ENCODE measurements around the gene GLI2. TPM values are rescaled to one million over a fixed set of nuclear protein-coding genes. Genes with fewer than 3 reads are reported as not detected.

The GLI2 gene
- total RNA-seq, 6 donors from 2014 or later, result 0.61 to 8.8 (median 3.3) TPM

DNA sequence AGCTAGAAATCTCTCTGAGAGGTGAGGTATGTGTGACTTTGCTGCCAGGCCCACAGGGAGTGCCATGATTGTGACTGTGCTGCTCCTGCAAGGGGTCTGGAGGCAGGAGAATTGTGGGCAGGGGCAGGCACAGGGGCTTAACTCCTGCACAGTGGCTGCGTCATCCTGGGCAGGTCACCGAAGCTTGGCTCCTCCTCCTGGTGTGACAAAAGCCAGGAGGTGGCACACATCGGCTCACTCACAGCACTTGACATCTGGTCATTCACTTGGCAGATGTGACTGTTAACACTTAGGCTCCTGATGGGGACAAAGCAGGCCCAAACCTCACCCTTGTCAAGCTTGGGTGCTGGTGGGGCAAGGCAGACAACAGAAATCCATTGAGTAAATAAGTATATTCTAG is 36.4 kb upstream of the GLI2 start:
- no peaks in the 10 kb centered on the region for H3K9me3 ChIP-seq
- no peak overlapping the region for H3K27ac ChIP-seq
- H3K27me3 ChIP-seq, result peaks cover 0 to 7% (median 4%) of the 10 kb centered on the region in 4 donors
- ATAC-seq (ENCODE audit: low FRiP score in 2 of 2), result no peak
- WGBS, 2 donors, result 20 to 70% methylated on average over 1 to 3 of the region's 3 CpGs
- no peak for DNase-seq
- no peaks in the 10 kb centered on the region for H3K36me3 ChIP-seq
- peaks cover 0 to 8% (median 5%) of the 10 kb centered on the region in 4 donors for H3K4me1 ChIP-seq
- H3K4me3 ChIP-seq, result no peak overlapping the region
- TF ChIP-seq POLR2A (IDR thresholded peaks at IDR 0.05) (no peak), POLR2AphosphoS5 (IDR thresholded peaks at IDR 0.05) (no peak), CTCF (IDR thresholded peaks at IDR 0.05) (no peak), EP300 (IDR thresholded peaks at IDR 0.05) (no peak)

- DNase-seq (no peak), ATAC-seq (ENCODE audit: low FRiP score in 2 of 2) (no peak)
- Histone ChIP-seq H3K4me3 (no peak overlapping the region), H3K27ac (no peak overlapping the region), H3K27me3 (peaks cover 0 to 7% (median 1%) of the 10 kb centered on the region in 4 donors), H3K9me3 (no peaks in the 10 kb centered on the region), H3K36me3 (no peaks in the 10 kb centered on the region), H3K4me1 (peaks cover 0 to 4% (median 2%) of the 10 kb centered on the region in 4 donors)
- TF ChIP-seq EP300 (IDR thresholded peaks at IDR 0.05) (no peak), POLR2AphosphoS5 (IDR thresholded peaks at IDR 0.05) (no peak), POLR2A (IDR thresholded peaks at IDR 0.05) (no peak), CTCF (IDR thresholded peaks at IDR 0.05) (no peak)
- WGBS, 2 donors, result 85 to 90% methylated on average over 4 of the region's 4 CpGs
Measured at GRCh38 chr2:120700659-120701058, 35.0 kb upstream of the GLI2 start.

GRCh38 chr2:120701096-120701495 is 34.6 kb upstream of the GLI2 start:
- ATAC-seq (ENCODE audit: low FRiP score in 2 of 2), result no peak
- Histone ChIP-seq H3K4me3 (no peak overlapping the region), H3K9me3 (no peaks in the 10 kb centered on the region), H3K4me1 (peaks cover 0 to under 1% (median 0%) of the 10 kb centered on the region in 4 donors), H3K27ac (no peak overlapping the region), H3K27me3 (peaks cover 0 to 2% (median 0%) of the 10 kb centered on the region in 4 donors), H3K36me3 (no peaks in the 10 kb centered on the region)
- DNase-seq, result no peak
- 70 to 80% methylated on average over 6 to 7 of the region's 7 CpGs for WGBS, 2 donors
- TF ChIP-seq POLR2A (IDR thresholded peaks at IDR 0.05), result no peak
- no peak for TF ChIP-seq CTCF (IDR thresholded peaks at IDR 0.05)
- TF ChIP-seq EP300 (IDR thresholded peaks at IDR 0.05), result no peak
- TF ChIP-seq POLR2AphosphoS5 (IDR thresholded peaks at IDR 0.05), result no peak

DNA sequence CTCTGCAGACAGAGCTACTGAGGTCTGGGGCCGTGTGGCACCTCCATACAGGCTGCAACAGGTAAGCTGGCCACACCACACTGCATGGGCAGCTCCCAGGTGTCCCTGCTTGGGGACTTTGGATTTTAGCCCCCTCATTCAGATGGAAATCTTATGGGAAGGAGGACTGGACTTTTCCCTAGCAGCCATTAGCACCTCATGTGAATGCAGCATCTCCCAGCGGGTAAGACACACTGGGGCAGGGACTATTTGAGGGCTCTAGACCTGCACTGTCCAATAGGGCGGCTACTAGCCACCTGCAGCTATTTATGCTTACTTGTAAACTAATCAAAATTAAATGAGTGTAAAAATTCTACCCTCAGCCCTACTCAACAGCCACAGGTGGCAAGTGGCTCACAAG is 34.2 kb upstream of the GLI2 start:
- 67 to 82% methylated on average over 2 to 3 of the region's 3 CpGs for WGBS, 2 donors
- Histone ChIP-seq H3K4me3 (no peak overlapping the region), H3K36me3 (no peaks in the 10 kb centered on the region), H3K4me1 (no peaks in the 10 kb centered on the region), H3K27me3 (no peaks in the 10 kb centered on the region), H3K9me3 (no peaks in the 10 kb centered on the region), H3K27ac (no peak overlapping the region)
- TF ChIP-seq POLR2AphosphoS5 (IDR thresholded peaks at IDR 0.05), result no peak
- TF ChIP-seq POLR2A (IDR thresholded peaks at IDR 0.05), result no peak
- TF ChIP-seq CTCF (IDR thresholded peaks at IDR 0.05), result no peak
- TF ChIP-seq EP300 (IDR thresholded peaks at IDR 0.05), result no peak
- DNase-seq, result no peak
- ATAC-seq (ENCODE audit: low FRiP score in 2 of 2), result no peak

GRCh38 chr2:120702061-120702460 is 33.6 kb upstream of the GLI2 start:
- DNase-seq (no peak), ATAC-seq (ENCODE audit: low FRiP score in 2 of 2) (no peak)
- H3K4me1 ChIP-seq, result no peaks in the 10 kb centered on the region
- no peaks in the 10 kb centered on the region for H3K27me3 ChIP-seq
- H3K9me3 ChIP-seq, result no peaks in the 10 kb centered on the region
- H3K4me3 ChIP-seq, result no peak overlapping the region
- no peaks in the 10 kb centered on the region for H3K36me3 ChIP-seq
- TF ChIP-seq EP300 (IDR thresholded peaks at IDR 0.05) (no peak), POLR2AphosphoS5 (IDR thresholded peaks at IDR 0.05) (no peak)
- 48 to 54% methylated on average over 7 of the region's 7 CpGs for WGBS, 2 donors
- no peak overlapping the region for H3K27ac ChIP-seq

Measured in upper lobe of left lung (tissue), 6 donors.